ENCODE measurements around the gene XPA. TPM values are rescaled to one million over a fixed set of nuclear protein-coding genes. Genes with fewer than 3 reads are reported as not detected.
"Not testable (repeated sequence)": the region's sequence is repeated elsewhere in the genome, so short reads cannot be mapped to it uniquely, and the experiment has no call there.

XPA gene
- total RNA-seq, 2 experiments from 2014 or later = 15.4 to 18.6 TPM

GRCh38 chr9:97717866-97718265 lies 20.7 kb upstream of the XPA start:
- Mint-ChIP-seq H3K27ac (no peak overlapping the region), H3K4me3 (no peak overlapping the region), H3K36me3 (no peaks in the 10 kb centered on the region), H3K27me3 (peaks cover 24% of the 10 kb centered on the region), H3K4me1 (peaks cover 17% of the 10 kb centered on the region), H3K9me3 (no peaks in the 10 kb centered on the region)
- no peak for ATAC-seq (ENCODE audit: low read depth)
- DNase-seq = no peak
- POLR2A ChIA-PET = no interaction called here

DNA sequence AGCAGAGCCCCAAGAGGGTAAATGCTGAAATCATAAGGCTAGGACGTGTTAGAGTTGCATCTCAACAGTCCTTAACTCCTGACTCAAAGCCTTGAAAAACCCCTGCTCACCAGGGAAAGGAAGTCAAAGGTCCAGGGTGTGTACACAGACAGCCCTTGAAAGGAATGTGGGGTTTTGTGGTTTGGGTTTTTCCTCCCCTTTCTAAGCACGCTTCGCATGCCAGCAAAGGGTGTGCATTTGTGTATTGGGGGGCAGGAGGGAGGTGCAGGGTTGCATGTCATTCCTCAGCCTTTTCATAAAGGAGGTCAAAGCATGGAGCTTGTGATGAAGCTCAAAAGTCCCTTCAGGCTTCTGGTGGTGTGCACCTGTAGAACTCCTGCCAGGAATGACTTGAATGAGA lies 17.3 kb upstream of the XPA start:
- peaks cover 27% of the 10 kb centered on the region for H3K4me1 Mint-ChIP-seq

DNA sequence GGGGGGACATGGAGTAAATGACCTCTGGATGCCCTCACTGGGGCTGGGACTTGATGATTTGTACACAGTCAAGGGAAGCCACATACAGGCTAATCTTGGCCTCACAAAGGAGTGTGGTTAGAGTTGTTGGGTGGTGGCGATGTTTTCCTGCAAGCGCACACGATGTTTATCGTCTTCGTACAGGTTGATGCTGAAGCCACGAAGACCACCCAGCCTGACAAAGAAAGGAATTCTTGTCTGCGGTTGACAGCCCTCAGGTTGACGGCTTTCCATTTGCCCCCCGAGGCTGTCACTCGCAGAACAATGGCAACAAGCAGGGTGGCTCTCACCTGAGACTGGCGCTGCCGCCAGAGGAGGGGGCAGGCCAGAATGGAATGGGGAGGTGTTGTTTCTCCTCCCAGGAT lies 14.1 kb upstream of the XPA start:
- ATAC-seq (ENCODE audit: low read depth) = peak; percentile 43
- no peaks in the 10 kb centered on the region for H3K36me3 Mint-ChIP-seq
- H3K4me1 Mint-ChIP-seq = peaks cover 25% of the 10 kb centered on the region
- peak overlapping the region; percentile 31 for H3K4me3 Mint-ChIP-seq
- H3K27ac Mint-ChIP-seq = no peak overlapping the region
- no peak for DNase-seq
- POLR2A ChIA-PET = no interaction called here
- H3K27me3 Mint-ChIP-seq = peaks cover 25% of the 10 kb centered on the region
- H3K9me3 Mint-ChIP-seq = no peaks in the 10 kb centered on the region

More for the DNA sequence above, 17.3 kb upstream of the XPA start:
- Mint-ChIP-seq H3K27me3 (peaks cover 22% of the 10 kb centered on the region), H3K9me3 (no peaks in the 10 kb centered on the region), H3K27ac (no peak overlapping the region), H3K36me3 (no peaks in the 10 kb centered on the region), H3K4me3 (peak overlapping the region; percentile 41)
- ATAC-seq (ENCODE audit: low read depth) = no peak
- POLR2A ChIA-PET = interaction anchor here (1.1 kb wide), 1 partner anchor 207 kb away, joined by 3 read pairs; the partner anchor contains the start of gene TRMO
- DNase-seq = no peak

DNA sequence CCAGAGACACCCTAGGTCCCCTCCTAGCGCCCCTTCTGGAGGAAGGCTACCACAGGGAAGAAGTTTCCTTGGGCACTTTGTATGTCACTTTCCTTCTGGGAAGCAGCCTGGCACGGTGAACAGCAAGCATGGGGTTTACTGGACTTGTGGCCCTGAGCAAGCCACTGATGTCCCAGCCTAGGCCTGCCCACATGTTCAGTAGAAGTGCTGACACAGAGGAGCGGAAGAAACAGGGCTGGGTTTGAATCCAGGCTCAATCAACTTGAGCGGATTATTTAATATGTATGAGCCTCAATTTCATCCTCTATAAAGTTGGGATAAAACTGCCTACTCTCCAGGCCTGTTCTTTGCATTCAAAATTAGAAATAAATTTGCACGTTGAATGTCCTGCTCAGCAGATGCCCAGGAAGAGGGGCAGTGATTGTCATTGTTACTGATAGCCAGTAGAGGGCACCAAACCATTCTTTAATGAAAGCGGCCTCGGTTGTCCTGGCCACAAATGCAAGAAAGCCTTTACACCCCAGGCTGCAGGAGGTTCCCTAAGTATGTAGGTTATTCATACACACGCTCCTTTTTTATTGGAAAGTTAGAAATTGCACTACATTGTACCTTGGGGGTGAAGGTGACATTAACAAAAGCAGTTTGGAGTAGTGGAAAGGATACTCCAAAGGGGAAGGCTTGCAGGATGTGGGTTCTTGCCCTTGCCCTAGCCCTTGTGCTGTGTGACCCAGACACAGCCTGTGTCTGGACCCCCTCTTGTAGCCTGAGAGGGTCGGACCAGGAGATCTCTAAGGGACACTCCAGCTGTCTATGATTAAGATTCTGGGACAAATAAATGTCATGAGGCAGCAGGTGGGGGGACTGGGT lies 13.4 kb upstream of the XPA start:
- POLR2A ChIA-PET = no interaction called here
- no peak for DNase-seq
- H3K27ac Mint-ChIP-seq = no peak overlapping the region
- ATAC-seq (ENCODE audit: low read depth) = peak; percentile 80
- H3K4me3 Mint-ChIP-seq = peak overlapping the region; percentile 31
- no peaks in the 10 kb centered on the region for H3K36me3 Mint-ChIP-seq
- no peaks in the 10 kb centered on the region for H3K9me3 Mint-ChIP-seq
- H3K27me3 Mint-ChIP-seq = peaks cover 25% of the 10 kb centered on the region
- peaks cover 32% of the 10 kb centered on the region for H3K4me1 Mint-ChIP-seq

GRCh38 chr9:97706246-97706645 lies 9.1 kb upstream of the XPA start:
- H3K4me1 Mint-ChIP-seq = peaks cover 22% of the 10 kb centered on the region
- DNase-seq = no peak
- H3K4me3 Mint-ChIP-seq = no peak overlapping the region
- no peaks in the 10 kb centered on the region for H3K9me3 Mint-ChIP-seq
- ATAC-seq (ENCODE audit: low read depth) = no peak
- no peaks in the 10 kb centered on the region for H3K36me3 Mint-ChIP-seq
- no peak overlapping the region for H3K27ac Mint-ChIP-seq
- peaks cover 17% of the 10 kb centered on the region for H3K27me3 Mint-ChIP-seq
- POLR2A ChIA-PET = interaction anchor here (1.1 to 1.5 kb wide), 2 partner anchors 9 to 216 kb away, joined by 4 to 5 read pairs; partner anchors contain the start of genes TRMO and XPA

DNA sequence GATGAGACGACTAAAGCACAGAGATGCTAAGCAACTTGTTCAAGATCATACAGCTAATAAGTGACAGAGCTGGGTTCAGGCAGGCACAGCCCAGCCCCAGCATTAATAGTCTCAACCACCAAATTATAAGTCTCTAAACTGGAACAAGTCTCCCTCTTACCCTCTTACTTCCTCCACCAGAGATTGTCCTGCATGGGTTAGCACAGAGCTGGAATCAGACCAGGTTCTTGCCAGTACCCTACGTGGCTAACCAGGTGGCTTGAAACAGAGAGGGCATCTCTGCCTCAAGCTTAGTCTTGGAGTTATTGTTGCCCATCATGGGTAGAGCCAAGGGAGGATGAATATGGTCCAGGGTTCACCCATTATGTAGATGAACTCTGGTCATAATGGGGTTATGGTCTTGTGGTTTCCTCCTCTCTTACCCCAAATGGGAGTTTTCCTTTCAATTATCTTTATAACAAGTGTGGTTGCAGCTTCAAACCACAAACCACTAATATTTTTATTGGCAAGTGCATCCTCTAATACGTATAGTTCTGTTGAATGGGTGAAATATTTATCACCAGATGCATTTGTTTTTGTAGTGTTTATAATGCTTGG lies 8.3 kb upstream of the XPA start:
- ATAC-seq (ENCODE audit: low read depth) (no peak), DNase-seq (no peak)
- Mint-ChIP-seq H3K4me3 (no peak overlapping the region), H3K27ac (no peak overlapping the region), H3K27me3 (peaks cover 17% of the 10 kb centered on the region), H3K4me1 (peaks cover 15% of the 10 kb centered on the region), H3K36me3 (no peaks in the 10 kb centered on the region), H3K9me3 (no peaks in the 10 kb centered on the region)
- POLR2A ChIA-PET = interaction anchor here (1.1 to 1.5 kb wide), 2 partner anchors 8 to 217 kb away, joined by 4 to 5 read pairs; partner anchors contain the start of genes TRMO and XPA

- peaks cover 16% of the 10 kb centered on the region for H3K27me3 Mint-ChIP-seq
- ATAC-seq (ENCODE audit: low read depth) (no peak), DNase-seq (no peak)
- POLR2A ChIA-PET = interaction anchor here (1.5 kb wide), 1 partner anchor 8 kb away, joined by 5 read pairs; the partner anchor contains the start of gene XPA
- H3K4me1 Mint-ChIP-seq = peaks cover 15% of the 10 kb centered on the region
- H3K36me3 Mint-ChIP-seq = no peaks in the 10 kb centered on the region
- no peak overlapping the region for H3K27ac Mint-ChIP-seq
- no peak overlapping the region for H3K4me3 Mint-ChIP-seq
- no peaks in the 10 kb centered on the region for H3K9me3 Mint-ChIP-seq
Measured at GRCh38 chr9:97704851-97705250, 7.7 kb upstream of the XPA start.

GRCh38 chr9:97704345-97704677 lies 7.2 kb upstream of the XPA start:
- Mint-ChIP-seq H3K36me3 (no peaks in the 10 kb centered on the region), H3K9me3 (no peaks in the 10 kb centered on the region), H3K27me3 (peaks cover 16% of the 10 kb centered on the region), H3K4me1 (peaks cover 17% of the 10 kb centered on the region), H3K4me3 (no peak overlapping the region), H3K27ac (no peak overlapping the region)
- POLR2A ChIA-PET = no interaction called here
- no peak for DNase-seq
- ATAC-seq (ENCODE audit: low read depth) = no peak

DNA sequence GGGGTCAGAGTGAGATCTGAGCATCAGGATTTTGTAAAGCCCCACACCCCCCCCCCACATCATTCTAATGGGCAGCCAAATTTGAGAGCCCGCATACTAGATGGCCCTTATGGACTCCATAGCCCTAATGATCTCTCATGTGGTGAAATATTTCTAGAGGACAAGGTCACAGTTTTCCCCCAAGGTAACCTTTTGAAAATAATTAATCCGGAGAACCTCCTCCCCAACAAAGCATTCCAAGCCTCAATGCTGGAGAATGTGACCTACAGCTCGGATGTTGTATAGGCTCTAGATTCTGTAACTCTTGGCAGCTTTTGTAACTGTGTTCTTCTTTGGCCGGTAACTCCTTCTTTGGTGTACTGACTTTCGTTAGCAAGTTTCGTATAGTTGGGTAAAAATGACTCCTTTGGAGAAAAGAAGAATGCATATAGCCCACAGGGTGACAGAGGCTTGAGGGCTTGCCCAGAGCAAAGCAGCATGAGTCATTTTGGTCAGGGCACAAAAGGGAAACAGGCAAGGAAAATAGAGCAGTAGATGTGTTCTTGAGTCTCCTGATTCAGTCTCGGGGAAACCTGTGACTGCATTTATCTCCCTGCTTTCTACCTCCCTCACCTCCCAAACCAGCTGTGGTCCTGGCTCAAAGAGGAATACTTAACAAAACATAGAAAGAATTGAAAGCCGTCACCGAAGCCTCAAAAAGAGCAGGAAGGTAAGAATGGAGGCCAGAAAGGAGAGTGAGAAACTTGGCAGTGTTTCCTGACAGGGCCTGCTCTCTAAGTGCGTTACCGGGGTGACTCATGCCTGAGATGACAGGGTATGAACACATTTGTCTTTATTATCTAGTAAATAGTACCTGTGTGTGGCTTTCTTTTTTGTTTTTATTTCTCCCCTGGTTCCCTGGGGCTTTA lies 6.6 kb upstream of the XPA start:
- ATAC-seq (ENCODE audit: low read depth) = no peak
- Mint-ChIP-seq H3K4me3 (no peak overlapping the region), H3K4me1 (peaks cover 19% of the 10 kb centered on the region), H3K27me3 (peaks cover 15% of the 10 kb centered on the region), H3K9me3 (no peaks in the 10 kb centered on the region), H3K36me3 (no peaks in the 10 kb centered on the region), H3K27ac (no peak overlapping the region)
- POLR2A ChIA-PET = no interaction called here
- no peak for DNase-seq

DNA sequence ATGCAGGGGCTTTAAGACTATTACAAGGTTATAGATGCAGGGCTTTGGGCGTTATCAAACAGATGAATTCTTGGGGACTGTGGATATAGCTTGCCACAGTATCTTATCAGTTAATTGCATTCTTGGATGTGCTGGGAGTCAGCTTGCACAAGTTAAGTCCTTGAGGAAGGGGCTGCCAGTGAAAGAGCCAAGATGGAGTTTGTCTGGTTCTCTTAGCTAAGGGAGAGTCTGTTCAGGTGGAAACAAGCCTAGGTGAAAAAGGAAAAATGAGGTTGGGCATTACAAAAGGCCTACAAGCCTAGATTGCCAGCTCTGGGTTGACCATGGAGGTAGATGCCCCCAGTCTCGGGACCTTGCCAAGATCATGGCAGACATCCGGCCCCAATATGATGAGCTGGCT lies 2.7 kb upstream of the XPA start:
- peaks cover 35% of the 10 kb centered on the region for H3K4me1 Mint-ChIP-seq

DNA sequence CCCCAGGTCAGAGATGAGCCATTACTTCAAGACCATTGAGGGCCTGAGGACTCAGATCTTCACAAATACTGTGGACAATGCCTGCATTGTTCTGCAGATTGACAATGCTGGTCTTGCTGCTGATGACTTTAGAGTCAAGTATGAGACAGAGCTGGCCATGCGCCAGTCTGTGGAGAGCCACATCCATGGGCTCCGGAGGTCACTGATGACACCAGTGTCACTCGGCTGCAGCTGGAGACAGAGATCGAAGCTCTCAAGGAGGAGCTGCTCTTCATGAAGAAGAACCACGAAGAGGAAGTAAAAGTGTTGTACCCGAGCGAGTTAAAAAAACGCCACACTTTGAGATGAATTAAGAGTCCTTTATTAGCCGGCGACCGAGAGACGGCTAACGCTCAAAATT lies 2.1 kb upstream of the XPA start:
- H3K36me3 Mint-ChIP-seq; ATAC-seq (ENCODE audit: low read depth); H3K27me3 Mint-ChIP-seq; DNase-seq; H3K9me3 Mint-ChIP-seq; H3K27ac Mint-ChIP-seq: not testable (repeated sequence)
- Mint-ChIP-seq H3K4me1 (peaks cover 39% of the 10 kb centered on the region), H3K4me3 (peak overlapping the region; percentile 35)
- POLR2A ChIA-PET = interaction anchor here (0.9 to 1.0 kb wide), 2 partner anchors 65 to 66 kb away, joined by 3 read pairs; partner anchors contain the start of genes NCBP1 and TSTD2

More for the DNA sequence above, 2.7 kb upstream of the XPA start:
- H3K27me3 Mint-ChIP-seq; ATAC-seq (ENCODE audit: low read depth); H3K36me3 Mint-ChIP-seq; H3K9me3 Mint-ChIP-seq; DNase-seq; H3K4me3 Mint-ChIP-seq; H3K27ac Mint-ChIP-seq: not testable (repeated sequence)
- POLR2A ChIA-PET = interaction anchor here (0.9 kb wide), 1 partner anchor 66 kb away, joined by 3 read pairs; the partner anchor contains the start of gene NCBP1

DNA sequence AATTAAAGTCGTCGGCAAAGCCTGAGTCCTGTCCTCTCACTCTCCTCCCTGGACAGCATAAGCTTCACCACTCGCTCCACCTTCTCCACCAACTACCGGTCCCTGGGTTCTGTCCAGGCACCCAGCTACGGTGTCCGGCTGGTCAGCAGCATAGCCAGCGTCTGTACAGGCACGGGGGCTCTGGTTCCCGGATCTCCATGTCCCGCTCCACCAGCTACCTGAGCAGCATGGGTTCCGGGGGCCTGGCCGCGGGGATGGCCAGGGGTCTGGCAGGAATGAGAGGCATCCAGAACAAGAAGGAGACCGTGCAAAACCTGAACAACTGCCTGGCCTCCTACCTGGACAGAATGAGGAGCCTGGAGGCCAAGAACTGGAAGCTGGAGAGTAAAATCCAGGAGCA lies 1.7 kb upstream of the XPA start:
- peaks cover 5% of the 10 kb centered on the region for H3K36me3 Mint-ChIP-seq
- no peak for ATAC-seq (ENCODE audit: low read depth)

DNA sequence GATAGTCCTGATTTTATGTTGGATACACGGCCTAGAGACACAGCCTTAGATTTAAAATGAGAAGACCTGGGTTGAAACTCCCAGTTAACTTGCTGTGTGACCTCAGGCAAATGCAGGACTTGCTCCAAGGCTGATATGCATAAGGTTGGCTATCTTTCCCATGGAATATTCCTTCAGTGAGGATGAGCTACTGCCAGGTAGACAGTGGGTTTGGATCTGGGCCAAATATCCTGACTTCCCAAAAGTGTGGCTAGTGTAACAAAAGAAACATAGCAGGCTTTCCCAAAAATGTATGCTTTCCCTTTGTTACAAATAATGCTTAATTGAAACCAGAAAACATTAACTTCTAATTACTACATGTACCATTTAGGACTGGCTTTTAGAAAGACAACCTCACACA lies 697 bp upstream of the XPA start:
- ATAC-seq (ENCODE audit: low read depth) (no peak), DNase-seq (no peak)
- Mint-ChIP-seq H3K27ac (peak overlapping the region; percentile 91), H3K4me1 (peaks cover 45% of the 10 kb centered on the region), H3K4me3 (peak overlapping the region; percentile 85), H3K9me3 (no peaks in the 10 kb centered on the region), H3K36me3 (peaks cover 7% of the 10 kb centered on the region), H3K27me3 (peaks cover 4% of the 10 kb centered on the region)
- POLR2A ChIA-PET = interaction anchor here (1.1 to 2.4 kb wide), 3 partner anchors 8 to 104 kb away, joined by 3 to 27 read pairs (median 5); partner anchors contain the start of genes NCBP1 and TSTD2

More for the DNA sequence above, 1.7 kb upstream of the XPA start:
- DNase-seq = no peak
- Mint-ChIP-seq H3K27me3 (peaks cover 4% of the 10 kb centered on the region), H3K4me1 (peaks cover 43% of the 10 kb centered on the region), H3K9me3 (no peaks in the 10 kb centered on the region), H3K4me3 (no peak overlapping the region), H3K27ac (no peak overlapping the region)
- POLR2A ChIA-PET = interaction anchor here (1.0 kb wide), 1 partner anchor 66 kb away, joined by 3 read pairs; the partner anchor contains the start of genes NCBP1 and TSTD2

Measured in activated naive CD8-positive, alpha-beta T cell treated with anti-CD3 and anti-CD28 coated beads, Interleukin-2, amount 10 ng/mL, durations not matched to agents 7 days and 5 days (primary cell).